HEK293 (cell line): ENCODE measurements around the gene FSTL5.

Source experiments
- CTCF ChIA-PET: fragments of 350-600 bp; formaldehyde crosslinking; extraction: SDS; loops from one replicate; lab custom pipeline; 2021; ENCODE audit warnings: antibody characterized with exemption; lab: Yijun Ruan, JAX
- POLR2A ChIA-PET: fragments of 300-600 bp; formaldehyde crosslinking; extraction: SDS; loops from one replicate; lab custom pipeline; 2020; ENCODE audit warnings: antibody characterized with exemption, inconsistent platforms; lab: Yijun Ruan, JAX
- H3K27ac ChIP-seq: fragments of 200-500 bp; sonication (Bioruptor generic); 2 replicates; pipeline ENCODE4 v1.5.1; 2014; ENCODE audit warnings: low read depth, low read length, control low read depth, inconsistent platforms; ENCODE audit errors: extremely low read depth
- H3K36me3 ChIP-seq, 2 experiments: fragments of 200-500 bp in 1 of 2; sonication (Bioruptor generic) in 1 of 2; 1 replicate in 1 of 2; 2 replicates in 1 of 2; pipeline ENCODE4 v1.5.1; 2014 to 2017; ENCODE audit warnings: inconsistent platforms in 2 of 2, low read length in 2 of 2; ENCODE audit not compliant: control insufficient read depth in 2 of 2, insufficient read depth in 1 of 2
- H3K4me1 ChIP-seq: fragments of 200-500 bp; sonication (Bioruptor generic); 2 replicates; pipeline ENCODE4 v1.5.1; 2014; ENCODE audit warnings: mild to moderate bottlenecking, low read length, inconsistent platforms; ENCODE audit not compliant: control insufficient read depth, insufficient read depth
- H3K4me3 ChIP-seq: 2 replicates; pipeline ENCODE4 v1.5.1; 2011; ENCODE audit warnings: low read depth, mild to moderate bottlenecking, control low read depth, low read length, moderate library complexity
- H3K9me3 ChIP-seq: fragments of 200-500 bp; sonication (Bioruptor generic); 2 replicates; pipeline ENCODE4 v1.5.1; 2014; ENCODE audit warnings: low read depth, low read length, inconsistent platforms; ENCODE audit not compliant: control insufficient read depth, insufficient read depth
- GLI4 ChIP-seq: fragments of 450-650 bp; formaldehyde crosslinking; IDR thresholded peaks from 2 replicates; pipeline ENCODE4 v1.5.1; 2016; ENCODE audit warnings: missing biosample characterization, missing genetic modification characterization
- GLIS2 ChIP-seq: fragments of 450-650 bp; formaldehyde crosslinking; IDR thresholded peaks from 2 replicates; pipeline ENCODE4 v1.5.1; 2016; ENCODE audit warnings: missing biosample characterization, missing genetic modification characterization
- IKZF3 ChIP-seq: fragments of 450-650 bp; IDR thresholded peaks from 2 replicates; pipeline ENCODE4 v1.5.0; 2018; ENCODE audit warnings: missing biosample characterization, mild to moderate bottlenecking, missing genetic modification characterization, moderate library complexity
- MEIS1 ChIP-seq: sonication (generic); formaldehyde crosslinking; IDR thresholded peaks from 2 replicates; pipeline ENCODE4 v1.8.1; 2022; ENCODE audit warnings: missing genetic modification reagents, mild to moderate bottlenecking, borderline replicate concordance
- SP2 ChIP-seq: fragments of 450-650 bp; formaldehyde crosslinking; IDR thresholded peaks from 2 replicates; pipeline ENCODE4 v1.5.1; 2016; ENCODE audit warnings: missing biosample characterization, missing genetic modification characterization
- ZFHX2 ChIP-seq: fragments of 450-650 bp; formaldehyde crosslinking; conservative IDR thresholded peaks from 2 replicates; pipeline ENCODE4 v1.5.1; 2016; ENCODE audit warnings: missing biosample characterization, missing genetic modification characterization
- ZFP41 ChIP-seq: fragments of 450-650 bp; formaldehyde crosslinking; IDR thresholded peaks from 2 replicates; pipeline ENCODE4 v1.5.1; 2016; ENCODE audit warnings: missing biosample characterization, missing genetic modification characterization, borderline replicate concordance
- ZNF146 ChIP-seq: fragments of 450-650 bp; formaldehyde crosslinking; IDR thresholded peaks from 2 replicates; pipeline ENCODE4 v1.5.1; 2016; ENCODE audit warnings: missing biosample characterization, missing genetic modification characterization
- ZNF174 ChIP-seq: fragments of 450-650 bp; formaldehyde crosslinking; IDR thresholded peaks from 2 replicates; pipeline ENCODE4 v1.5.0; 2017; ENCODE audit warnings: missing biosample characterization, mild to moderate bottlenecking, missing genetic modification characterization
- ZNF24 ChIP-seq: fragments of 450-650 bp; formaldehyde crosslinking; IDR thresholded peaks from 2 replicates; pipeline ENCODE4 v1.5.1; 2016; ENCODE audit warnings: missing biosample characterization, missing genetic modification characterization
- ZNF274 ChIP-seq, 2 experiments: fragments of 200-500 bp in 1 of 2; fragments of 450-650 bp in 1 of 2; sonication (Bioruptor generic) in 1 of 2; formaldehyde crosslinking in 1 of 2; IDR thresholded peaks; 2 replicates each; pipeline versions ENCODE4 v1.5.1 to v1.6.1; 2014 to 2016; ENCODE audit warnings: borderline replicate concordance in 1 of 2, inconsistent platforms in 1 of 2, low read length in 1 of 2, missing biosample characterization in 1 of 2, missing genetic modification characterization in 1 of 2
- ZNF292 ChIP-seq: fragments of 450-650 bp; formaldehyde crosslinking; IDR thresholded peaks from 2 replicates; pipeline ENCODE4 v1.5.1; 2016; ENCODE audit warnings: low read depth, missing biosample characterization, missing genetic modification characterization, borderline replicate concordance
- ZNF341 ChIP-seq: fragments of 450-650 bp; formaldehyde crosslinking; IDR thresholded peaks from 2 replicates; pipeline ENCODE4; 2016; ENCODE audit warnings: low read depth, missing biosample characterization, missing genetic modification characterization
- ZNF394 ChIP-seq: fragments of 450-650 bp; formaldehyde crosslinking; IDR thresholded peaks from 2 replicates; pipeline ENCODE4 v1.5.1; 2016; ENCODE audit warnings: missing biosample characterization, missing genetic modification characterization, mild to moderate bottlenecking, moderate library complexity, borderline replicate concordance
- ZNF510 ChIP-seq: fragments of 450-650 bp; formaldehyde crosslinking; IDR thresholded peaks from 2 replicates; pipeline ENCODE4 v1.5.1; 2018; ENCODE audit warnings: mild to moderate bottlenecking, missing genetic modification characterization, missing biosample characterization; ENCODE audit not compliant: insufficient replicate concordance
- ZNF521 ChIP-seq: fragments of 450-650 bp; formaldehyde crosslinking; IDR thresholded peaks from 2 replicates; pipeline ENCODE4 v1.5.1; 2017; ENCODE audit warnings: missing biosample characterization, mild to moderate bottlenecking, missing genetic modification characterization
- ZNF544 ChIP-seq: fragments of 450-650 bp; formaldehyde crosslinking; IDR thresholded peaks from 2 replicates; pipeline ENCODE4 v1.5.0; 2017; ENCODE audit warnings: missing biosample characterization, missing genetic modification characterization
- ZNF629 ChIP-seq: fragments of 450-650 bp; formaldehyde crosslinking; IDR thresholded peaks from 2 replicates; pipeline ENCODE4 v1.5.1; 2017; ENCODE audit warnings: missing biosample characterization, missing genetic modification characterization
- ZNF701 ChIP-seq: fragments of 450-650 bp; formaldehyde crosslinking; IDR thresholded peaks from 2 replicates; pipeline ENCODE4 v1.5.1; 2016; ENCODE audit warnings: missing biosample characterization, missing genetic modification characterization
- ZNF777 ChIP-seq: fragments of 450-650 bp; formaldehyde crosslinking; IDR thresholded peaks from 2 replicates; pipeline ENCODE4 v1.5.1; 2017; ENCODE audit warnings: missing biosample characterization, missing genetic modification characterization, borderline replicate concordance
- ZXDB ChIP-seq: fragments of 450-650 bp; formaldehyde crosslinking; IDR thresholded peaks from 2 replicates; pipeline ENCODE4 v1.5.1; 2016; ENCODE audit warnings: missing biosample characterization, missing genetic modification characterization
- TF ChIP-seq, protein P1 (sequence below): fragments of 450-650 bp; formaldehyde crosslinking; IDR thresholded peaks from 2 replicates; pipeline ENCODE4 v1.5.1; 2016; ENCODE audit warnings: missing biosample characterization, missing genetic modification characterization
- TF ChIP-seq, protein P2 (sequence below): fragments of 450-650 bp; formaldehyde crosslinking; IDR thresholded peaks from 2 replicates; pipeline ENCODE4 v1.5.1; 2017; ENCODE audit warnings: missing biosample characterization, missing genetic modification characterization
- TF ChIP-seq, protein P3 (sequence below): fragments of 450-650 bp; formaldehyde crosslinking; IDR thresholded peaks from 2 replicates; pipeline ENCODE4 v1.5.0; 2017; ENCODE audit warnings: missing biosample characterization, missing genetic modification characterization, borderline replicate concordance
- TF ChIP-seq, protein P4 (sequence below): fragments of 450-650 bp; formaldehyde crosslinking; IDR thresholded peaks from 2 replicates; pipeline ENCODE4; 2016; ENCODE audit warnings: missing biosample characterization, missing genetic modification characterization

FSTL5 gene

DNA sequence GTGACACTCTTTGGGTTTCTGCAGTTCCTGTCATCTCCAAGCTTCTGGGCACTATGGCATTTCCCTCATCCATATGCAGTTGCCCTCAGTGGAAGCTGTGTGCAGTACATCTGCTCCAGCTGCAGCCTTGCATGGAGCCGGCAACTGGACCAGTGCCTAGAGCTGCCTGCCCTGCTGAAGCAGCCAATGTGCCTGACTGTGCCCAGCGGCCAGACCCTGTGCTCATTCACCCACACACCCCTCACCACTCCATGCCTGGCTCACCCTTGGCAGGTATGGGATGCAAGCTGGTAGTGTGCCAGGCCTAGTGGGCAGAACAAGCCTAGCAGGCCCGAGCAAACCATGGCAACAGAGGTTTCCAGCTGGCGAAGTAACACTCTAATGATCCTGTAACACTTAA is 370.8 kb downstream of the FSTL5 start (continued):
- TF ChIP-seq ZNF629, result no peak
- no peak for TF ChIP-seq ZNF701
- TF ChIP-seq ZNF274 (IDR thresholded peaks at IDR 0.05; ENCODE audit: low read length), result no peak
- TF ChIP-seq ZNF274 (tag by site-specific recombination; IDR thresholded peaks at IDR 0.05; ENCODE audit: borderline replicate concordance), result no peak
- TF ChIP-seq ZNF341 (tag by site-specific recombination), result no peak

DNA sequence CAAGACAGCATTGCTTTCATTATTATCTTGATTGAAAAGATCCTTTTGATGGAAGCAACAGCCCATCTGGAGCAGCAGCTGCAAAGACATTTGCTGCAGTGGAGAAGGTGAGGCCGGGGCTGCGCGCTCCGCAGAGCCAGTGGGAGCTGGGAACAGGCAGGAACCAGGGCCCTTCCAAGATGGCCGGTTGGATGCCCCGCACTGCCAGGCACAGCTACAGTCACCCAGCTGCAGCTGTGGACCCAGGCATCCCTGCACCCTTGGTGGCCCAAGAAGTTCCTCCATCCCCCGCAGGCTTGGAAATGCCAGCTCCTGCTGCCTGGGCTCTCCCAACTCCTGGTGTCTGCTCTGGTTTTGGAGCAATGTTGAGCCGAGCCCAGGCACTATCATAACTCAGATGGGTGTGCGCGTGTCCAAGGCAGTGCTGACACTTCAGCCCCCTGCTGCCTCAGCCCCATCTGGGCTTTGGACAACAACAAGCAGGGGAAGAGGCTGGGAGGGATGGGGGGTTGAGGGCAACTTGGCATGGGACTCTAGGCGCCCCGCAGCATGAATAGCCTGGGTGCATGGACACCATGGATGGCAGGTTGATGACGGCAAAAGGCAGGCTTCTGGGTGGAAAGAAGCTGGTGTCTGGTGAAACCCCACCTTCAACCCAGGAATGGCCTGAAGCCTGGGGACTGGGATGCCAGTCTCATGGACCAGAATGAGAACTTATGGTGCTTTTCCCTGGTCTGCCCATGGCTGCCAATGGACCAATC is 371.8 kb downstream of the FSTL5 start:
- Histone ChIP-seq H3K36me3 (no peaks in the 10 kb centered on the region), H3K4me3 (no peak overlapping the region), H3K4me1 (no peaks in the 10 kb centered on the region), H3K27ac (no peak overlapping the region), H3K9me3 (no peaks in the 10 kb centered on the region)
- POLR2A ChIA-PET, result no interaction called here
- no peak for TF ChIP-seq MEIS1
- TF ChIP-seq, protein P1, sequence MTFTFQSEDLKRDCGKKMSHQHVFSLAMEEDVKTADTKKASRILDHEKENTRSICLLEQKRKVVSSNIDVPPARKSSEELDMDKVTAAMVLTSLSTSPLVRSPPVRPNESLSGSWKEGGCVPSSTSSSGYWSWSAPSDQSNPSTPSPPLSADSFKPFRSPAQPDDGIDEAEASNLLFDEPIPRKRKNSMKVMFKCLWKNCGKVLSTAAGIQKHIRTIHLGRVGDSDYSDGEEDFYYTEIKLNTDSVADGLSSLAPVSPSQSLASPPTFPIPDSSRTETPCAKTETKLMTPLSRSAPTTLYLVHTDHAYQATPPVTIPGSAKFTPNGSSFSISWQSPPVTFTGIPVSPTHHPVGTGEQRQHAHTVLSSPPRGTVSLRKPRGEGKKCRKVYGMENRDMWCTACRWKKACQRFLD (tag by site-specific recombination), result no peak
- no peak for TF ChIP-seq SP2 (tag by site-specific recombination)
- TF ChIP-seq ZNF510 (tag by site-specific recombination), result no peak
- TF ChIP-seq, protein P2, sequence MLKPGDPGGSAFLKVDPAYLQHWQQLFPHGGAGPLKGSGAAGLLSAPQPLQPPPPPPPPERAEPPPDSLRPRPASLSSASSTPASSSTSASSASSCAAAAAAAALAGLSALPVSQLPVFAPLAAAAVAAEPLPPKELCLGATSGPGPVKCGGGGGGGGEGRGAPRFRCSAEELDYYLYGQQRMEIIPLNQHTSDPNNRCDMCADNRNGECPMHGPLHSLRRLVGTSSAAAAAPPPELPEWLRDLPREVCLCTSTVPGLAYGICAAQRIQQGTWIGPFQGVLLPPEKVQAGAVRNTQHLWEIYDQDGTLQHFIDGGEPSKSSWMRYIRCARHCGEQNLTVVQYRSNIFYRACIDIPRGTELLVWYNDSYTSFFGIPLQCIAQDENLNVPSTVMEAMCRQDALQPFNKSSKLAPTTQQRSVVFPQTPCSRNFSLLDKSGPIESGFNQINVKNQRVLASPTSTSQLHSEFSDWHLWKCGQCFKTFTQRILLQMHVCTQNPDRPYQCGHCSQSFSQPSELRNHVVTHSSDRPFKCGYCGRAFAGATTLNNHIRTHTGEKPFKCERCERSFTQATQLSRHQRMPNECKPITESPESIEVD (tag by site-specific recombination), result no peak
- TF ChIP-seq ZNF629, result no peak
- no peak for TF ChIP-seq ZNF544 (tag by site-specific recombination)
- TF ChIP-seq ZNF777 (tag by site-specific recombination), result no peak
- TF ChIP-seq ZNF146 (tag by site-specific recombination), result no peak
- TF ChIP-seq ZNF521 (tag by site-specific recombination), result no peak
- CTCF ChIA-PET, result no interaction called here

DNA sequence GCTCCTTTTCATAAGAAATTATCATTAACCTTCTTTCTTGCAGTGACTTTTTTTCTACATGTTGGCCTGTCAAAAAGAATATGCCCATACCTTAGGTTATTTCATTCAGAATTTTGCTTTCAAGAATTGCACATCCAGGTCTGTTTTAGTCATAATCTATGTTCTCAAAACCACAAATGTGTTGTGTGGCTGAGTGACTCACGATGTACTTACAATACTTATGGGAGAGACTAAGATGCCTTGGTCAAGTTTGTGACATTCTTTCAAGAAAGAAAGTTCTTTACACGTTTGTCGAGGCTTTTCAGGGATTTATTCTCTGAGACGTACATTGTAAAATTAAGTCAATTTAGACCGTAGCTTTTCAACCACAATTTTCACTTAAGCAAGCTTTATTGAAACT is 396.7 kb downstream of the FSTL5 start:
- Histone ChIP-seq H3K27ac (no peak overlapping the region), H3K4me1 (no peaks in the 10 kb centered on the region), H3K36me3 (no peaks in the 10 kb centered on the region), H3K9me3 (no peaks in the 10 kb centered on the region), H3K4me3 (no peak overlapping the region)
- ChIA-PET POLR2A (no interaction called here), CTCF (no interaction called here)
- TF ChIP-seq, protein P3, sequence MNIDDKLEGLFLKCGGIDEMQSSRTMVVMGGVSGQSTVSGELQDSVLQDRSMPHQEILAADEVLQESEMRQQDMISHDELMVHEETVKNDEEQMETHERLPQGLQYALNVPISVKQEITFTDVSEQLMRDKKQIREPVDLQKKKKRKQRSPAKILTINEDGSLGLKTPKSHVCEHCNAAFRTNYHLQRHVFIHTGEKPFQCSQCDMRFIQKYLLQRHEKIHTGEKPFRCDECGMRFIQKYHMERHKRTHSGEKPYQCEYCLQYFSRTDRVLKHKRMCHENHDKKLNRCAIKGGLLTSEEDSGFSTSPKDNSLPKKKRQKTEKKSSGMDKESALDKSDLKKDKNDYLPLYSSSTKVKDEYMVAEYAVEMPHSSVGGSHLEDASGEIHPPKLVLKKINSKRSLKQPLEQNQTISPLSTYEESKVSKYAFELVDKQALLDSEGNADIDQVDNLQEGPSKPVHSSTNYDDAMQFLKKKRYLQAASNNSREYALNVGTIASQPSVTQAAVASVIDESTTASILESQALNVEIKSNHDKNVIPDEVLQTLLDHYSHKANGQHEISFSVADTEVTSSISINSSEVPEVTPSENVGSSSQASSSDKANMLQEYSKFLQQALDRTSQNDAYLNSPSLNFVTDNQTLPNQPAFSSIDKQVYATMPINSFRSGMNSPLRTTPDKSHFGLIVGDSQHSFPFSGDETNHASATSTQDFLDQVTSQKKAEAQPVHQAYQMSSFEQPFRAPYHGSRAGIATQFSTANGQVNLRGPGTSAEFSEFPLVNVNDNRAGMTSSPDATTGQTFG (tag by site-specific recombination), result no peak
- TF ChIP-seq ZXDB (tag by site-specific recombination) (no peak), ZNF292 (tag by site-specific recombination) (no peak), IKZF3 (no peak), ZNF174 (tag by site-specific recombination) (no peak), ZNF394 (tag by site-specific recombination) (no peak), ZNF24 (no peak), ZFHX2 (no peak), GLI4 (tag by site-specific recombination) (no peak), ZFP41 (tag by site-specific recombination) (no peak), GLIS2 (tag by site-specific recombination) (no peak), ZNF274 (IDR thresholded peaks at IDR 0.05; ENCODE audit: low read length) (no peak), ZNF274 (tag by site-specific recombination; IDR thresholded peaks at IDR 0.05; ENCODE audit: borderline replicate concordance) (no peak)
- TF ChIP-seq, protein P4, sequence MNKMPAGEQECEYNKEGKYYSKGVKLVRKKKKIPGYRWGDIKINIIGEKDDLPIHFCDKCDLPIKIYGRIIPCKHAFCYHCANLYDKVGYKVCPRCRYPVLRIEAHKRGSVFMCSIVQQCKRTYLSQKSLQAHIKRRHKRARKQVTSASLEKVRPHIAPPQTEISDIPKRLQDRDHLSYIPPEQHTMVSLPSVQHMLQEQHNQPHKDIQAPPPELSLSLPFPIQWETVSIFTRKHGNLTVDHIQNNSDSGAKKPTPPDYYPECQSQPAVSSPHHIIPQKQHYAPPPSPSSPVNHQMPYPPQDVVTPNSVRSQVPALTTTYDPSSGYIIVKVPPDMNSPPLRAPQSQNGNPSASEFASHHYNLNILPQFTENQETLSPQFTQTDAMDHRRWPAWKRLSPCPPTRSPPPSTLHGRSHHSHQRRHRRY, result no peak
